HCT116 (cell line): ENCODE data around the gene FTO. TPM values are rescaled to one million over a fixed set of nuclear protein-coding genes. Genes with fewer than 3 reads are reported as not detected.

Experiments used
- ATAC-seq: fragments of 200-7000 bp; cut with Tn5 transposase; 2 replicates; pipeline ENCODE4 v1.9.1; 2020; ENCODE audit warnings: mild to moderate bottlenecking, moderate library complexity
- BruUV-seq: library from RNA; stranded (reverse); fragments of 400-500 nt; replicated peaks from 2 replicates; lab custom pipeline; 2021; lab: Mats Ljungman, UMichigan
- CTCF ChIA-PET: fragments of 300-600 bp; sonication (Branson Sonifier 250); formaldehyde crosslinking; loops from one replicate; lab custom pipeline; 2021; ENCODE audit warnings: antibody characterized with exemption; lab: Charles Lee
- POLR2A ChIA-PET: fragments of 300-600, 350-600 bp; sonication (Branson Sonifier 250); formaldehyde crosslinking; loops from one replicate; lab custom pipeline; 2021; ENCODE audit warnings: antibody characterized with exemption; lab: Charles Lee
- RAD21 ChIA-PET, 2 experiments: fragments of 300-600 bp; sonication (Branson Sonifier 250); formaldehyde crosslinking; loops; one replicate each; lab custom pipeline; 2023; ENCODE audit warnings: low total read pairs in 2 of 2; ENCODE audit not compliant: uncharacterized antibody in 2 of 2, unreplicated experiment in 2 of 2, low non-redundant PET in 1 of 2; lab: Charles Lee
- DNase-seq: peaks from one replicate; pipeline ENCODE4 v3.0.0-alpha.2; 2010; ENCODE audit warnings: low read depth, low spot score
- H2AFZ ChIP-seq: fragments of 200-600 bp; shearing (Covaris generic), sonication (generic); 2 replicates; pipeline ENCODE4 v1.6.1; 2017; ENCODE audit warnings: low read depth, mixed run types, mixed read lengths, antibody characterized with exemption, low read length; ENCODE audit not compliant: poor library complexity, severe bottlenecking
- H3K27ac ChIP-seq: 2 replicates; pipeline ENCODE4 v1.5.1; 2012; ENCODE audit warnings: low read depth, low read length
- H3K27me3 ChIP-seq: fragments of 200-600 bp; sonication (generic); 2 replicates; pipeline ENCODE4 v1.6.1; 2016; ENCODE audit warnings: mixed run types, low read length, mixed read lengths; ENCODE audit not compliant: insufficient read depth
- H3K36me3 ChIP-seq, 2 experiments: fragments of 200-500 bp in 1 of 2; fragments of 200-600 bp in 1 of 2; sonication (Bioruptor generic) in 1 of 2; sonication (generic) in 1 of 2; 2 replicates each; pipeline versions ENCODE4 v1.5.1 to v1.6.1; 2014 to 2016; ENCODE audit warnings: low read length in 2 of 2, inconsistent platforms in 1 of 2, mixed read lengths in 1 of 2, mixed run types in 1 of 2; ENCODE audit not compliant: insufficient read depth in 2 of 2, control insufficient read depth in 1 of 2
- H3K4me1 ChIP-seq, 2 experiments: fragments of 200-600 bp in 1 of 2; sonication (generic) in 1 of 2; 2 replicates each; pipeline versions ENCODE4 v1.5.1 to v1.6.1; 2012 to 2017; ENCODE audit warnings: low read length in 2 of 2, inconsistent platforms in 1 of 2, mild to moderate bottlenecking in 1 of 2, mixed read lengths in 1 of 2, mixed run types in 1 of 2, moderate library complexity in 1 of 2; ENCODE audit not compliant: insufficient read depth in 2 of 2, control insufficient read depth in 1 of 2
- H3K4me2 ChIP-seq: fragments of 200-600 bp; sonication (generic); 2 replicates; pipeline ENCODE4 v1.6.1; 2017; ENCODE audit warnings: mixed run types, low read length, mixed read lengths
- H3K4me3 ChIP-seq, 2 experiments: fragments of 200-600 bp in 1 of 2; sonication (generic) in 1 of 2; replicated peaks in 1 of 2; 2 replicates each; pipeline ENCODE4 v1.5.1; 2011 to 2016; ENCODE audit warnings: low read length in 2 of 2, control low read depth in 1 of 2, low read depth in 1 of 2, mild to moderate bottlenecking in 1 of 2, mixed read lengths in 1 of 2, mixed run types in 1 of 2
- H3K79me2 ChIP-seq: fragments of 200-600 bp; sonication (generic); 2 replicates; pipeline ENCODE4 v1.6.1; 2017; ENCODE audit warnings: mild to moderate bottlenecking, mixed run types, low read length, moderate library complexity, mixed read lengths; ENCODE audit not compliant: insufficient read depth
- H3K9ac ChIP-seq: fragments of 200-600 bp; sonication (generic); 2 replicates; pipeline ENCODE4 v1.6.1; 2016; ENCODE audit warnings: low read length, mixed read lengths
- H3K9me2 ChIP-seq: fragments of 200-600 bp; sonication (generic), shearing (Covaris generic); 2 replicates; pipeline ENCODE4 v1.6.1; 2017; ENCODE audit warnings: mixed run types, mild to moderate bottlenecking, moderate library complexity; ENCODE audit not compliant: insufficient read depth
- H3K9me3 ChIP-seq, 2 experiments: fragments of 200-500 bp in 1 of 2; fragments of 200-600 bp in 1 of 2; sonication (Bioruptor generic) in 1 of 2; sonication (generic) in 1 of 2; 2 replicates each; pipeline ENCODE4 v1.6.1; 2014 to 2017; ENCODE audit warnings: low read length in 2 of 2, mixed read lengths in 2 of 2, inconsistent platforms in 1 of 2, low read depth in 1 of 2, mild to moderate bottlenecking in 1 of 2, mixed run types in 1 of 2, moderate library complexity in 1 of 2; ENCODE audit not compliant: control insufficient read depth in 1 of 2, insufficient read depth in 1 of 2
- H4K20me1 ChIP-seq: fragments of 200-600 bp; sonication (generic), shearing (Covaris generic); 2 replicates; pipeline ENCODE4 v1.6.1; 2017; ENCODE audit warnings: mixed run types, mild to moderate bottlenecking, moderate library complexity; ENCODE audit not compliant: insufficient read depth
- ATF3 ChIP-seq: IDR thresholded peaks from 2 replicates; pipeline ENCODE4 v1.6.1; 2012
- CBX3 ChIP-seq: IDR thresholded peaks from 2 replicates; pipeline ENCODE4 v1.6.1; 2012; ENCODE audit warnings: low read depth
- CEBPB ChIP-seq: IDR thresholded peaks from 2 replicates; pipeline ENCODE4 v1.6.1; 2012; ENCODE audit warnings: low read depth
- ELF1 ChIP-seq: IDR thresholded peaks from 2 replicates; pipeline ENCODE4 v1.6.1; 2012; ENCODE audit warnings: low read depth, borderline replicate concordance
- EZH2 ChIP-seq: fragments of 200-600 bp; sonication (generic); IDR thresholded peaks from 2 replicates; pipeline ENCODE4 v1.6.1; 2017; ENCODE audit warnings: antibody characterized with exemption, mixed run types
- EZH2phosphoT487 ChIP-seq: fragments of 200-600 bp; IDR thresholded peaks from 2 replicates; pipeline ENCODE4 v1.6.1; 2018; ENCODE audit warnings: antibody characterized with exemption, borderline replicate concordance
- FOSL1 ChIP-seq: IDR thresholded peaks from 2 replicates; pipeline ENCODE4 v1.6.1; 2012; ENCODE audit warnings: low read depth
- JUND ChIP-seq: IDR thresholded peaks from 2 replicates; pipeline ENCODE4 v1.6.1; 2012
- MAX ChIP-seq: IDR thresholded peaks from 2 replicates; pipeline ENCODE4 v1.6.1; 2012
- POLR2AphosphoS5 ChIP-seq: IDR thresholded peaks from 2 replicates; pipeline ENCODE4 v1.6.1; 2011; ENCODE audit warnings: mild to moderate bottlenecking, low read depth, low read length, moderate library complexity
- RAD21 ChIP-seq: IDR thresholded peaks from 2 replicates; pipeline ENCODE4 v1.6.1; 2012; ENCODE audit warnings: low read depth, mild to moderate bottlenecking
- SIN3A ChIP-seq: IDR thresholded peaks from 2 replicates; pipeline ENCODE4 v1.6.1; 2012; ENCODE audit warnings: low read depth
- SRF ChIP-seq: IDR thresholded peaks from 2 replicates; pipeline ENCODE4 v1.6.1; 2012; ENCODE audit warnings: low read depth
- TCF7L2 ChIP-seq: IDR thresholded peaks from 2 replicates; pipeline ENCODE4 v1.7.0; 2011; ENCODE audit warnings: borderline replicate concordance, inconsistent platforms; ENCODE audit not compliant: insufficient read depth, insufficient read length; ENCODE audit errors: extremely low read depth
- YY1 ChIP-seq: IDR thresholded peaks from 2 replicates; pipeline ENCODE4 v1.6.1; 2011; ENCODE audit warnings: low read length, low read depth, moderate library complexity, mild to moderate bottlenecking; ENCODE audit not compliant: insufficient replicate concordance; ENCODE audit errors: extremely low read depth
- intact Hi-C: fragments of 100-400 bp; cut with micrococcal nuclease; formaldehyde crosslinking; loops from 2 replicates; pipeline ENCODE4 v1.10.0; 2022
- total RNA-seq: library from RNA; stranded (reverse); gene quantifications from one replicate; pipeline ENCODE4 v1.2.1, GENCODE V29; 2021; ENCODE audit not compliant: unreplicated experiment
- TF ChIP-seq, protein P1 (sequence below): IDR thresholded peaks from 2 replicates; pipeline ENCODE4 v1.6.1; 2011; ENCODE audit warnings: mild to moderate bottlenecking, low read length, moderate library complexity; ENCODE audit not compliant: insufficient replicate concordance; ENCODE audit errors: extremely low read depth

Gene FTO
- total RNA-seq, 1 experiment from 2014 or later = 55.2 TPM

- no peaks in the 10 kb centered on the region for H3K9me2 ChIP-seq
- ChIA-PET RAD21 (no interaction called here), CTCF (no interaction called here), POLR2A (no interaction called here)
- no peak overlapping the region for H3K4me2 ChIP-seq
- TF ChIP-seq, protein P1, sequence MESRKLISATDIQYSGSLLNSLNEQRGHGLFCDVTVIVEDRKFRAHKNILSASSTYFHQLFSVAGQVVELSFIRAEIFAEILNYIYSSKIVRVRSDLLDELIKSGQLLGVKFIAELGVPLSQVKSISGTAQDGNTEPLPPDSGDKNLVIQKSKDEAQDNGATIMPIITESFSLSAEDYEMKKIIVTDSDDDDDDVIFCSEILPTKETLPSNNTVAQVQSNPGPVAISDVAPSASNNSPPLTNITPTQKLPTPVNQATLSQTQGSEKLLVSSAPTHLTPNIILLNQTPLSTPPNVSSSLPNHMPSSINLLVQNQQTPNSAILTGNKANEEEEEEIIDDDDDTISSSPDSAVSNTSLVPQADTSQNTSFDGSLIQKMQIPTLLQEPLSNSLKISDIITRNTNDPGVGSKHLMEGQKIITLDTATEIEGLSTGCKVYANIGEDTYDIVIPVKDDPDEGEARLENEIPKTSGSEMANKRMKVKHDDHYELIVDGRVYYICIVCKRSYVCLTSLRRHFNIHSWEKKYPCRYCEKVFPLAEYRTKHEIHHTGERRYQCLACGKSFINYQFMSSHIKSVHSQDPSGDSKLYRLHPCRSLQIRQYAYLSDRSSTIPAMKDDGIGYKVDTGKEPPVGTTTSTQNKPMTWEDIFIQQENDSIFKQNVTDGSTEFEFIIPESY = no peak
- TF ChIP-seq SIN3A = no peak
- no peak for TF ChIP-seq CBX3
- TF ChIP-seq TCF7L2 = no peak
- no peak for TF ChIP-seq POLR2AphosphoS5
- TF ChIP-seq RAD21 = no peak
- TF ChIP-seq ATF3 = no peak
- TF ChIP-seq EZH2 = no peak
- no peak for TF ChIP-seq SRF
- TF ChIP-seq JUND = no peak
- no peak for TF ChIP-seq FOSL1
- TF ChIP-seq EZH2phosphoT487 = no peak
- no peak for TF ChIP-seq MAX
- no peak for TF ChIP-seq CEBPB
- TF ChIP-seq ELF1 = no peak
- no peak for TF ChIP-seq YY1
- no peaks in the 10 kb centered on the region for H3K27me3 ChIP-seq
- no peaks in the 10 kb centered on the region for H3K79me2 ChIP-seq
- ATAC-seq = no peak
- no peaks in the 10 kb centered on the region for H4K20me1 ChIP-seq
- no peaks in the 10 kb centered on the region for H3K9me3 ChIP-seq
- no peak overlapping the region for H3K27ac ChIP-seq
- DNase-seq = no peak
- no peak overlapping the region for H2AFZ ChIP-seq
- intact Hi-C loops = no loop called here
- H3K9ac ChIP-seq = no peak overlapping the region
- no peaks in the 10 kb centered on the region for H3K36me3 ChIP-seq
- H3K4me1 ChIP-seq = no peaks in the 10 kb centered on the region
- no peak overlapping the region for H3K4me3 ChIP-seq
- BruUV-seq = no TSS peak
Observed at GRCh38 chr16:53673189-53673588, 30.8 kb upstream of the FTO start.
